Peyer's patch (tissue), 4 donors: Measurements from ENCODE around the gene ADAM12. TPM values are rescaled to one million over a fixed set of nuclear protein-coding genes. Genes with fewer than 3 reads are reported as not detected.

ENCODE experiments used
- DNase-seq, 3 donors: peaks; one replicate each; pipeline ENCODE4 v3.0.0-alpha.2; 2017 to 2019
- H3K27ac ChIP-seq, 4 donors: fragments of 200-600 bp; sonication (generic); one replicate each; pipeline ENCODE4 v1.5.1; 2016 to 2019
- H3K27me3 ChIP-seq, 2 donors: fragments of 200-600 bp; sonication (generic); one replicate each; pipeline ENCODE4 v1.5.1; 2019
- H3K36me3 ChIP-seq, 3 donors: fragments of 200-600 bp; sonication (generic); one replicate each; pipeline ENCODE4 v1.5.1; 2016 to 2019
- H3K4me1 ChIP-seq, 4 donors: fragments of 200-600 bp; sonication (generic); one replicate each; pipeline ENCODE4 v1.5.1; 2016 to 2019
- H3K4me3 ChIP-seq, 4 donors: fragments of 200-600 bp; sonication (generic); 1 replicate in 3 of 4; 2 replicates in 1 of 4; pipeline ENCODE4 v1.5.1; 2016 to 2019; ENCODE audit warnings: mild to moderate bottlenecking in 1 of 4
- H3K9me3 ChIP-seq, 4 donors: fragments of 200-600 bp; sonication (generic); one replicate each; pipeline ENCODE4 v1.5.1; 2016 to 2019; ENCODE audit warnings: mild to moderate bottlenecking in 1 of 4
- POLR2A ChIP-seq, 2 donors: fragments of 450-650 bp; IDR thresholded peaks; one replicate each; pipeline ENCODE4 v1.5.1; 2017; ENCODE audit warnings: antibody characterized with exemption in 2 of 2, mild to moderate bottlenecking in 2 of 2, moderate library complexity in 2 of 2
- total RNA-seq, 4 donors: library from RNA; depleted of rRNA; stranded (reverse); fragments of >200 nt; gene quantifications; one replicate each; pipeline ENCODE4 v1.1.0, GENCODE V29; 2016
- TF ChIP-seq, protein P1 (sequence below), 6 experiments: fragments of 450-650 bp in 4 of 6; fragments of 200-600 bp in 2 of 6; sonication (generic) in 1 of 6; IDR thresholded peaks; one replicate each; pipeline ENCODE4 v1.5.1; 2017 to 2019; ENCODE audit warnings: antibody characterized with exemption in 6 of 6, mild to moderate bottlenecking in 3 of 6, moderate library complexity in 1 of 6

ADAM12 gene
- total RNA-seq, 4 donors from 2014 or later: 0.13 to 2.5 (median 0.66) TPM

DNA sequence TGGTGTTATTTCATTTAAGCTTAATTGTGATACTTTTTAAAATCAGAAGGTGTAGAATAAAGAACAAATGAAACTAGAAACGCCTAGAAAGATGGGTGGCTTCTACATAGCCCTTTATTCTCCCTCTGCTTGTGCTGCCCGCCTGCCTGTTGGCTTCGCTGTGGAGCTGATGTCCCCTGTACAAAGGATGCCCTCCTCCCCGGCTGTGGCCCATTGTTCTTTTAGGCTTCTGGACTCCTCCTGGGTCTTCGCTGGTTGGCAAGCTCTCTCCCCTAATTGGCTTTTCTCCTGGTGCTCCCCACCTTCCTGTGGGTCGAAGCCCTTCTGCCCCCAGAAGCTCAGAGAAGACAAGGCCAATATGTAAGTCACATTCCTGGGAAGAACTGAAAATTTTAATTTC lies 393.7 kb downstream of the ADAM12 start:
- Histone ChIP-seq H3K36me3 (no peaks in the 10 kb centered on the region), H3K4me3 (no peak overlapping the region), H3K27me3 (no peaks in the 10 kb centered on the region), H3K9me3 (no peaks in the 10 kb centered on the region), H3K4me1 (no peaks in the 10 kb centered on the region), H3K27ac (no peak overlapping the region)
- no peak for DNase-seq
- no peak for TF ChIP-seq POLR2A (IDR thresholded peaks at IDR 0.05)
- TF ChIP-seq, protein P1, sequence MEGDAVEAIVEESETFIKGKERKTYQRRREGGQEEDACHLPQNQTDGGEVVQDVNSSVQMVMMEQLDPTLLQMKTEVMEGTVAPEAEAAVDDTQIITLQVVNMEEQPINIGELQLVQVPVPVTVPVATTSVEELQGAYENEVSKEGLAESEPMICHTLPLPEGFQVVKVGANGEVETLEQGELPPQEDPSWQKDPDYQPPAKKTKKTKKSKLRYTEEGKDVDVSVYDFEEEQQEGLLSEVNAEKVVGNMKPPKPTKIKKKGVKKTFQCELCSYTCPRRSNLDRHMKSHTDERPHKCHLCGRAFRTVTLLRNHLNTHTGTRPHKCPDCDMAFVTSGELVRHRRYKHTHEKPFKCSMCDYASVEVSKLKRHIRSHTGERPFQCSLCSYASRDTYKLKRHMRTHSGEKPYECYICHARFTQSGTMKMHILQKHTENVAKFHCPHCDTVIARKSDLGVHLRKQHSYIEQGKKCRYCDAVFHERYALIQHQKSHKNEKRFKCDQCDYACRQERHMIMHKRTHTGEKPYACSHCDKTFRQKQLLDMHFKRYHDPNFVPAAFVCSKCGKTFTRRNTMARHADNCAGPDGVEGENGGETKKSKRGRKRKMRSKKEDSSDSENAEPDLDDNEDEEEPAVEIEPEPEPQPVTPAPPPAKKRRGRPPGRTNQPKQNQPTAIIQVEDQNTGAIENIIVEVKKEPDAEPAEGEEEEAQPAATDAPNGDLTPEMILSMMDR (IDR thresholded peaks at IDR 0.05): no peak

DNA sequence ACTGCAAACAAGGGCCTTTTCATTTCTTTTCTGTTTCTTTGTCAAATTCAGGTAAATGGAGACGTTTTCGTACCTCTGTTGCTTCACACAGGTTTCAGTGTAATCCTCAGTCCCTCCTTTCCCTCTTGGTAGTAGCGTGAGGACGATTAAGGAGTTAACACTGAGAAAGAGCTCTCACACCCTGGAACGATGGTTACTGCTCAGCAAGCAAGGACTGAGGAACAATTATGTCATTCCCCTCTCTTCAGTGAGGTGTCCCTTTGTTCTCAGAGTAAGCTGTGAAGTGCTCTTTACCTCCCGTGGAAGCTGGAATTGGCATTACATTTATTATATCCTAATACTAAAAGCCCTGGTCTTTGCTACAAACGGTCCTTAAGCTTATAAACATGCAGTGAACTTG lies 396.0 kb downstream of the ADAM12 start:
- Histone ChIP-seq H3K27me3 (no peaks in the 10 kb centered on the region), H3K9me3 (no peaks in the 10 kb centered on the region), H3K4me3 (no peak overlapping the region), H3K27ac (no peak overlapping the region), H3K36me3 (no peaks in the 10 kb centered on the region), H3K4me1 (no peaks in the 10 kb centered on the region)
- TF ChIP-seq, protein P1 (IDR thresholded peaks at IDR 0.05): no peak
- no peak for TF ChIP-seq POLR2A (IDR thresholded peaks at IDR 0.05)
- DNase-seq: no peak

DNA sequence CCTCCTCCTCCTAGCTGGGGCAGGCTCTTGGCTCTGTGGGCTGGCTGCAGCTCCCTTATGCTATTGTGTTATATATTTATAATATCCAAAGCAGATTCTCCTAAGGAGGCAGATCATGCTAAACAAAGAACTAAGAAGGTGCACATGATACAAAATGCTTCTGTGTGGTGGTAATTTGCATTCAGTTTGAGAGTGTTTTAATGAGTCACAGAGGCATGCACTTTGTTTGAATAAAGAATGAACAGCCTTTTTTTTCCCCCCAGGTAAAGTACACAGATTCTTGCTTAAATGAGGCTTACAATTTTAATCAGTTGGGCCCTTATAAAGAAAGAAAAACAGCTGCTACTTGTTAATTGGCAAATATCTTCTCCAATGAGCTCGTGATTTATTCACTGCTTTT lies 396.9 kb downstream of the ADAM12 start:
- TF ChIP-seq POLR2A (IDR thresholded peaks at IDR 0.05): no peak
- TF ChIP-seq, protein P1 (IDR thresholded peaks at IDR 0.05): no peak
- Histone ChIP-seq H3K4me1 (no peaks in the 10 kb centered on the region), H3K36me3 (no peaks in the 10 kb centered on the region), H3K27me3 (no peaks in the 10 kb centered on the region), H3K27ac (no peak overlapping the region), H3K4me3 (no peak overlapping the region), H3K9me3 (no peaks in the 10 kb centered on the region)
- DNase-seq: no peak

DNA sequence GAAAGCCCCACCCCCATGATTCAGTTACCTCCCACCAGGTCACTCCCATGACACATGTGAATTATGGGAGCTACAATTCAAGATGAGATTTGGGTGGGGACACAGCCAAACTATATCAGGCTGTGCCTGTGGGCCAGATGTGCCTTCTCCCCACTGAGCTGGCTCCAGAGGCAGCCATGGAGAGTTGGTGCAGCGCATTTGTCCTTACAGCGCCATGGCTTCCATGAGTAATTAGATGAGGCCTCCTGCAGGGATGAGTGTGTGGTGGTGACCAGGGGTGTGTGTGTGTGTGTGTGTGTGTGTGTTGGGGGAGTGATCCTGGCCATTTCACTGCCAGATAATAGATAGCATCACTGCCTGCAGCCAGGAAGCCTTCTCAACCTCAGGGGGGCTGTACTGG lies 397.3 kb downstream of the ADAM12 start:
- H3K36me3 ChIP-seq: no peaks in the 10 kb centered on the region
- DNase-seq: no peak
- H3K27me3 ChIP-seq: no peaks in the 10 kb centered on the region
- H3K27ac ChIP-seq: no peak overlapping the region
- no peak overlapping the region for H3K4me3 ChIP-seq
- no peak for TF ChIP-seq POLR2A (IDR thresholded peaks at IDR 0.05)
- TF ChIP-seq, protein P1 (IDR thresholded peaks at IDR 0.05): no peak
- no peaks in the 10 kb centered on the region for H3K4me1 ChIP-seq
- H3K9me3 ChIP-seq: no peaks in the 10 kb centered on the region

DNA sequence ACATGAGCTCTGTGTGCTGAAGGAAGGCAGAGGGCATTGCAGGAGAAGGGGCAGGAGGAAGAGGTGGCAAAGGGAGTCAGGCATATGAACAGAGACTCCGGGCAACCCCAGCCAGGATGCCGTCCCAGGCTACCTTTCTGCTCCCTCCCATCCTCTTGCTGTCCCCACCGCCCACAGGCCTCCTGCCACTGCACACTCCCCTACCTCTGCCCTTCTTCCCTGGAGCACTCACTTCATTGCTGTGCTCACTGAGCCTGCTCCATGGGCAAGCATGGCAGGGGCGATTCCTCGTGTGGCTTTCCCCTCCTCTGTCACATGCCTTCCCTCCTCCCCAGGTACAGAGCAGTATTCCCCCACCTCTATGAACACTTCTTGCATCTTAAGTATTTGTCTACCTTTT lies 398.5 kb downstream of the ADAM12 start:
- Histone ChIP-seq H3K9me3 (no peaks in the 10 kb centered on the region), H3K4me3 (no peak overlapping the region), H3K27me3 (no peaks in the 10 kb centered on the region), H3K36me3 (no peaks in the 10 kb centered on the region), H3K4me1 (no peaks in the 10 kb centered on the region), H3K27ac (no peak overlapping the region)
- TF ChIP-seq POLR2A (IDR thresholded peaks at IDR 0.05): no peak
- TF ChIP-seq, protein P1 (IDR thresholded peaks at IDR 0.05): no peak
- DNase-seq: no peak

DNA sequence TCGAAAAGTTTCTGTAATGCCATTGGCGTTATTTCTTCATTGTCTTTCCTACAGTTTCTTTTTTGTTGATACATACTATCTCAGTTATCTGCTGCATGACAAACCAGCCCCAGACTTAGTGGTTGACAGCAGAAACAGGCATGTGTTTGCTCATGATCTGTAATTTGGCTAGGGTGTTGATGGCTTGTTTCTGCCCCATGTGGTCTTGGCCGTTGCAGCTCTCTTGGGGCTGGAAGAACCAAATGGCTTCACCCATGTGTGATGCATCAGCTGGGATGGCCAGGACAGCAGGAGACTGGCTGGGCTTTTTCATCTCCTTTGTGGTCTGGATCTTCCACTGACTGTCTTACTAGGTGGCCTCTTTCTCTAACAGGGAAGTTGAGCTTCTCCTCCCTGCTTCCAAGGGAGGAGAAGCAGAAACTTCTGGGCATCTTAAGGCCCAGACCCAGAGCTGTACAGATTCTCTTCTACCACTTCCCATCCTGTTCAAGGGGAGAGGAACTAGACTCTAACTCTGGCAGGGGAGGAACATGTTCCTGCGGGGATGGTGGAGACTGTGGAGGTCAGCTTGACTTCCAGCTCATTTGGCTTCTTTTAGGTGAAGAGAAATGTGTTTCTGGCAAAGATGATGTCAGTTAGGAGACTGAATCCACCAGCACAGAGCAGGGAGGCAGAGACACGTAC lies 402.6 kb downstream of the ADAM12 start:
- Histone ChIP-seq H3K27ac (no peak overlapping the region), H3K4me3 (no peak overlapping the region), H3K36me3 (no peaks in the 10 kb centered on the region), H3K27me3 (no peaks in the 10 kb centered on the region), H3K9me3 (no peaks in the 10 kb centered on the region), H3K4me1 (no peaks in the 10 kb centered on the region)
- DNase-seq: no peak
- TF ChIP-seq, protein P1 (IDR thresholded peaks at IDR 0.05): no peak
- TF ChIP-seq POLR2A (IDR thresholded peaks at IDR 0.05): no peak
